Esophagus muscularis mucosa (tissue), 3 donors: ENCODE data around the gene FANCC.

Experiments used
- CTCF ChIP-seq, 3 experiments: fragments of 200-600 bp in 2 of 3; fragments of 450-650 bp in 1 of 3; sonication (generic) in 2 of 3; IDR thresholded peaks; one replicate each; pipeline ENCODE4 v1.5.1; 2017 to 2019; ENCODE audit warnings: antibody characterized with exemption in 3 of 3, mild to moderate bottlenecking in 2 of 3, moderate library complexity in 1 of 3
- EP300 ChIP-seq: sonication (generic); formaldehyde crosslinking; IDR thresholded peaks from one replicate; pipeline ENCODE4 v1.6.1; 2017; ENCODE audit warnings: antibody characterized with exemption

GRCh38 chr9:95074632-95075031 is 242.9 kb downstream of the FANCC start:
- no peak for TF ChIP-seq CTCF (IDR thresholded peaks at IDR 0.05)
- TF ChIP-seq EP300, result no peak
